ENCODE results near the gene ETFA.

The ETFA gene

GRCh38 chr15:76311100-76311953 lies at the start of gene ETFA:
TSS of gene ETFA (minus strand) at chr15:76311469. CDS start at chr15:76311388, 81 bp downstream.
- peak; percentile 90 to 91 for DNase-seq (ENCODE audit: low read depth in 2 of 2)

- DNase-seq (ENCODE audit: low read depth in 2 of 2), result no peak
Measured at GRCh38 chr15:76360416-76360815, 49.1 kb upstream of the ETFA start.

GRCh38 chr15:76359152-76359551 lies 47.9 kb upstream of the ETFA start:
- DNase-seq (ENCODE audit: low read depth in 2 of 2), result no peak

- no peak for DNase-seq (ENCODE audit: low read depth in 2 of 2)
Measured at GRCh38 chr15:76358453-76358852, 47.2 kb upstream of the ETFA start.

- DNase-seq (ENCODE audit: low read depth in 2 of 2), result no peak
Measured at GRCh38 chr15:76354823-76355440, 43.7 kb upstream of the ETFA start.

GRCh38 chr15:76353903-76354302 lies 42.6 kb upstream of the ETFA start:
- no peak for DNase-seq (ENCODE audit: low read depth in 2 of 2)

GRCh38 chr15:76353023-76353577 lies 41.8 kb upstream of the ETFA start:
- no peak for DNase-seq (ENCODE audit: low read depth in 2 of 2)

- DNase-seq (ENCODE audit: low read depth in 2 of 2), result no peak
Measured at GRCh38 chr15:76349301-76350070, 38.2 kb upstream of the ETFA start.

- DNase-seq (ENCODE audit: low read depth in 2 of 2), result no peak
Measured at GRCh38 chr15:76347482-76348055, 36.3 kb upstream of the ETFA start.

GRCh38 chr15:76346669-76347481 lies 35.6 kb upstream of the ETFA start:
- DNase-seq (ENCODE audit: low read depth in 2 of 2), result no peak

- DNase-seq (ENCODE audit: low read depth in 2 of 2), result no peak
Measured at GRCh38 chr15:76345880-76346668, 34.8 kb upstream of the ETFA start.

GRCh38 chr15:76345583-76345879 lies 34.3 kb upstream of the ETFA start:
- no peak for DNase-seq (ENCODE audit: low read depth in 2 of 2)

GRCh38 chr15:76344893-76345582 lies 33.8 kb upstream of the ETFA start:
- DNase-seq (ENCODE audit: low read depth in 2 of 2), result no peak

- DNase-seq (ENCODE audit: low read depth in 2 of 2), result no peak
Measured at GRCh38 chr15:76343313-76343996, 32.2 kb upstream of the ETFA start.

- DNase-seq (ENCODE audit: low read depth in 2 of 2), result no peak
Measured at GRCh38 chr15:76342382-76343201, 31.3 kb upstream of the ETFA start.

- DNase-seq (ENCODE audit: low read depth in 2 of 2), result no peak
Measured at GRCh38 chr15:76342058-76342381, 30.8 kb upstream of the ETFA start.

GRCh38 chr15:76341366-76342057 lies 30.2 kb upstream of the ETFA start:
- no peak for DNase-seq (ENCODE audit: low read depth in 2 of 2)

Measured in fibroblast of skin of left biceps (primary cell).